Activated naive CD8-positive, alpha-beta T cell treated with anti-CD3 and anti-CD28 coated beads, Interleukin-2, amount 10 ng/mL, durations not matched to agents 7 days and 5 days (primary cell): Measurements from ENCODE around the gene NEUROG1. TPM values are rescaled to one million over a fixed set of nuclear protein-coding genes. Genes with fewer than 3 reads are reported as not detected.
A peak's percentile ranks its signal among the peaks of the same experiment; 100 is the strongest.

ENCODE experiments used
- ATAC-seq: fragments of 150-1000 bp; cut with Tn5 transposase; one replicate; pipeline ENCODE4 v1.10.0; 2021; ENCODE audit warnings: low read depth, moderate library complexity
- POLR2A ChIA-PET: fragments of 350-600 bp; sonication (Branson Sonifier 250); formaldehyde crosslinking; loops from one replicate; lab custom pipeline; 2021; ENCODE audit warnings: antibody characterized with exemption; lab: Charles Lee
- DNase-seq: peaks from one replicate; pipeline ENCODE4 v3.0.0; 2021
- H3K27ac Mint-ChIP-seq: one replicate; pipeline ENCODE4 v1.8.0; 2022; ENCODE audit warnings: mild to moderate bottlenecking, mixed read lengths
- H3K27me3 Mint-ChIP-seq: one replicate; pipeline ENCODE4 v1.8.0; 2022; ENCODE audit warnings: mild to moderate bottlenecking, moderate library complexity, mixed read lengths
- H3K36me3 Mint-ChIP-seq: one replicate; pipeline ENCODE4 v1.8.0; 2021; ENCODE audit warnings: mild to moderate bottlenecking, mixed read lengths
- H3K4me1 Mint-ChIP-seq: one replicate; pipeline ENCODE4 v1.8.0; 2021; ENCODE audit warnings: mixed read lengths
- H3K4me3 Mint-ChIP-seq: one replicate; pipeline ENCODE4 v1.8.0; 2022; ENCODE audit warnings: mild to moderate bottlenecking, moderate library complexity, mixed read lengths
- H3K9me3 Mint-ChIP-seq: one replicate; pipeline ENCODE4 v1.8.0; 2021; ENCODE audit warnings: mixed read lengths
- total RNA-seq, 2 experiments: library from RNA; stranded (reverse); gene quantifications; one replicate each; pipeline ENCODE4 v1.2.3, GENCODE V29; 2021

NEUROG1 gene
- total RNA-seq, 2 experiments from 2014 or later, result not detected

DNA sequence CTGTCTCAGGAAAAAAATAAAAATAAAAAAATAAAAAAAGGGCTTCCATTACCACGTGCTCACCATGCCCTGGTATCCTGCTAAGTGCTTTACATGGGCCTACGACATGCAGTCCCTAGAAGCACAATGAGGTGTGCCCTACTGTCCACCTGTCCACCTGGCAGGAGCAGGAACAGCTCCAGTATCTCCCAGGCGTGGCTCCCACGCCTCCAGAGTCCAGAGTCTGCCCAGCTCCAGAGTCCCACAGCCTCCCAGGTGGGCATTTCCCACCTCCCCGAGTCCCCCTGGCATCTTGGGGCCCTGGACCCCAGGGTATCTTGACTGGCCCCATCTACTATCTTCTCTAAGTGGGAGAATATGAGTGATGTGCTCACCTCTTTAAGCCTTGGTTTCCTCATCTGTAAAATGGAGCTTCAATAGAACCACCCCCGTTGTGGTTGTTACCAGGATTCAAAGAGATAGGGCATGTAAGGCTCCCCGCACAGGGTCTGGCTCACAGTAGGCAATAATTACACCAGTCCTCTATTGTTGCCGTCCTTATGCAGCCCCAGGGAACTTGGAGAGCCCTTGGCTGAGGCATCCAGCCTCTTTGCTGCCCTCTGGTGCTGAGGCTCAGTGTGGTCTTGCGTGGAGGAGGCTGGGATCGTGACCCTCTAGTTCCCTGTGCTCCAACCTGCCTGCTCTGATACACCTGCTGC lies 34.1 kb upstream of the NEUROG1 start:
- Mint-ChIP-seq H3K27me3 (peaks cover 5% of the 10 kb centered on the region), H3K4me3 (no peak overlapping the region), H3K4me1 (peaks cover 6% of the 10 kb centered on the region), H3K9me3 (no peaks in the 10 kb centered on the region), H3K36me3 (no peaks in the 10 kb centered on the region), H3K27ac (no peak overlapping the region)
- DNase-seq, result no peak
- no peak for ATAC-seq
- POLR2A ChIA-PET, result no interaction called here

DNA sequence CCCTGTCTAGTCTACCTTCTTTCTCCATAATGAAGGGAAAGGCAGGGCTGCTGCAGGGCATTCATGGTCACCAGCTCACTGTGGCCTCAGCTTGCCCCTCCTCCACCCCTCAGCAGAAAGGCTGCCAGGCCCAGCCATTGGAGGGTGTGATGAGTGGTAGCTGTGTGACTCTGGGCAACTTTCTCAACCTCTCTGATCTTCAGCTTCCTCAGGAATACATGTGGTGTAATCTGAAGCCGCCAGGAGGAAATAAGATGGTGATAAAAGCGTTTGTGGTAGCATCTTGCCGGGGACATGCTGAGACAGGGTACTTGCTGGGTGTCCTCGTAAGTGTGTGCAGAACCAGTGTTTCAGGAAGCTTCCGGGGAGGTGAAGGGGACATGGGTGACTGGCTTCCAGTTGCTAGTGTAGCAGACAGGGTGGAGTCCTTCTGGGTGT lies 33.2 kb upstream of the NEUROG1 start:
- no peaks in the 10 kb centered on the region for H3K9me3 Mint-ChIP-seq
- no peak for DNase-seq
- H3K36me3 Mint-ChIP-seq, result no peaks in the 10 kb centered on the region
- H3K4me3 Mint-ChIP-seq, result no peak overlapping the region
- peaks cover 6% of the 10 kb centered on the region for H3K4me1 Mint-ChIP-seq
- no peak overlapping the region for H3K27ac Mint-ChIP-seq
- H3K27me3 Mint-ChIP-seq, result peaks cover 8% of the 10 kb centered on the region
- no peak for ATAC-seq
- POLR2A ChIA-PET, result no interaction called here

DNA sequence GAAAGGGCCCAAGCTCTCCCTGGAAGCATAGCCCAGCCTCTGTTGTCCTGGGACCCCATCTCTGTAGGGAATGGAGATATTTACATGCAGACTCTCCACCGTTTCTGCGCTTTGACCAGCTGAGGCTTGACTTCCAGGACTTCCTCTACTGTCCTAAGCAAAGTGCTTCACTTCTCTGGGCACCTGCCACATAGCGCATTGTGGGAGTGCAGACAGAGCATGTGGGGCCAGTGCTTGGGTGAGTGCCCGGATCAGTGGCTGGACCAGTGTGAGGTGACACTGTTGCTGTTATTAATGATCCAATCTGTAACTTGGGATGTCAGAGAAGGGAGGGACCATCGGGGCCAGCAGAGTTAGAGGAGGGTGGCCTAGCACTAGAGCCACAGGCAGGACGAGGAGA lies 32.5 kb upstream of the NEUROG1 start:
- Mint-ChIP-seq H3K27ac (no peak overlapping the region), H3K27me3 (peaks cover 8% of the 10 kb centered on the region)

DNA sequence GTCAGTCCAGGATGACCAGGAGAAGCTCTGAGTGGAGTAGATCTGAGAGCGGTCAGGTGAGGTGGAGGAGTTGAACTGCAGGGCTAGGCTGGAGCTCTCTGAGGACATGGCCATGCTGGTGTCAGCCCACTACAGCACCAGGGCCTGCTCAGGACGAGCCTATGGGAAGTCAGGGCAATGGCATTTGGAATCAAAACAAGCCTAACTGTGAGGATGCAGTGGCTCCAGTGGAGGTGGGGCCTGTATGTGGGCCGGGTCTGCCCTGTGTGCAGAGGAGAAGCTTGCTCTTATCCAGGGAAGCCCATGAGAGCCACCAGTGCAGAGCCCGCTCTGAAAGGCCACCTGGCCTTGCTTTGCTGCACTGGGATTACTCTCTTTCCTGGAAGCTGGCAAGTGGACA lies 31.9 kb upstream of the NEUROG1 start:
- Mint-ChIP-seq H3K36me3 (no peaks in the 10 kb centered on the region), H3K27me3 (peaks cover 8% of the 10 kb centered on the region), H3K4me3 (no peak overlapping the region), H3K4me1 (peaks cover 6% of the 10 kb centered on the region), H3K27ac (no peak overlapping the region), H3K9me3 (no peaks in the 10 kb centered on the region)
- DNase-seq (no peak), ATAC-seq (no peak)
- POLR2A ChIA-PET, result no interaction called here

More for the DNA sequence above, 32.5 kb upstream of the NEUROG1 start:
- Mint-ChIP-seq H3K4me3 (no peak overlapping the region), H3K9me3 (no peaks in the 10 kb centered on the region), H3K4me1 (peaks cover 6% of the 10 kb centered on the region), H3K36me3 (no peaks in the 10 kb centered on the region)
- POLR2A ChIA-PET, result no interaction called here
- ATAC-seq (no peak), DNase-seq (no peak)

DNA sequence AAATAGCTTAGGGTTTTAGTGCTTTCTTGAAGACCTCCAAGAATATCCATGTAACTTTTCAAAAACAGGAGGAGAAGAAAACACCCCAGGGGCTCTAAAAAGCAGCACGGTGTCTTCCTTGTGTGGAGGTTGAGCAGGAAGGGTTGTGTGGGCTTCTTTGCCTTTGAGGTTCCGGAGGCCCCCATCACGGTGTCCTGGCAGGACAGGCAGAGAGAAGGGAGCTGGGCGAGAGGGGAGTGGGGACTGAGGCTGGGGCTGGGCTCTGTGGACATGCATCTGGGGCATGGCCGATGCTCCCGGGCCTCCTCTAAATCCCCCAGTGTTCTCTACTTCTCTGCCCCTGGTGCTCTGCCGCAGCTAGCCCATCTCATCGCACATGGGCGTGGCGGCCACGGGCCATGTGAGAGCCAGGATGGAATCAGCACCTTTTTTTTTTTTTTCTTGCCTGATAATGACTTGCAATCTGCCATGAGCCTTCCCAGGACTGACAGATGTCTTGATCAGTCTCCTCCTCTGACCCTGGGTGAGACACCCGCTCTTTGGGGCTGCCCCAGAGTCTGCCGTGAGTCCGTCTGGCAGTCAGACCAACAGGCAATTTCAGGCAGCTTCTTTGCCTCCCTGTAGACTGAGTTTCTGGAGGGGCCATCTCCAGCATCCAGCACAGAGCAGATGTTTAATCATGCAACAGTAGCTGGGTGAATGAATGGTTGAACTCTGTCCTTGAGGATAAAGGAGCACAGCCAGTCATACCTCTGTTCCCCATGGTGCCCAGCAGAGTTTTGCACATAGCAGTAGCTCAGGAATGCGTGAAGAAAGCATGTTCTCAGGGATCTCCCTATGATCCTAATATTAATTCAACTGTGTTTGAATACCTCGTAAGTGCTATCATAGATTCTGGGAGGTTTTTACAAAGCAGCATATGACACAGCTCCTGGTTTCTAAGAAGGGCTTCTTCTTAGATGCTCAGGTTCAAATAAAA lies 30.9 kb upstream of the NEUROG1 start:
- peaks cover 6% of the 10 kb centered on the region for H3K27me3 Mint-ChIP-seq
- H3K36me3 Mint-ChIP-seq, result no peaks in the 10 kb centered on the region
- no peak overlapping the region for H3K4me3 Mint-ChIP-seq
- H3K9me3 Mint-ChIP-seq, result no peaks in the 10 kb centered on the region
- H3K4me1 Mint-ChIP-seq, result peaks cover 6% of the 10 kb centered on the region
- no peak overlapping the region for H3K27ac Mint-ChIP-seq
- no peak for ATAC-seq
- POLR2A ChIA-PET, result no interaction called here
- DNase-seq, result no peak

DNA sequence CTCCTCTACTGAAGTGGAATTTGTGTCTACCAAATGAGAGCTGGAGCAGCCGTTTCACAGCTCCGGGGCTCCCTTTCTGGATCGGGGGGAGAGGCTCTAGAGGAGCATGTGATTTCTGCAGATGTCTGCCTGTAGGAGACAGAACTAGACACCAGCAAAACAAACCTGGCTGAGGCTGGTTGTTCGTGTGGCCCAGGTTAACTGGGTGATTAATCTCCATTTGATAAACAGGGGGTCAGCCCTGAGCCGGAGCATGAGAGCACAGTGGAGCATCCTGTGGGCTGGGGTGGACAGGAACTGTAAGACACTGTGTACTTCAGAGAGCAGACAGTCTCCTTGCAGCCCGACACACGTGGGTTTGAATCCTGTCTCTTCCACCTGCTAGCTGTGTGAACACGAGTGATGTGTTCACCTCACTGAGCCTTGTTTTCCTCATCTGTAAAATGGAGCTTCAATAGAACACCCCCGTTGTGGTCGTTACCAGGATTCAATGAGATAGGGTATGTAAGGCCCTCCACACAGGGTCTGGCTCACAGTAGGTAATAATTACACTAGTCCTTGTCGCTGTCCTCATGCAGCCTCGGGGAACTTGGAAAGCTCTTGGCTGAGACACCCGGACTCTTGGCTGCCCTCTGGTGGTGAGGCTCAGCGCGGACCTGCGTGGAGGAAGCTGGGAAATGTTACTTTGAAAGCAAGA lies 30.1 kb upstream of the NEUROG1 start:
- H3K4me3 Mint-ChIP-seq, result no peak overlapping the region
- peaks cover 7% of the 10 kb centered on the region for H3K4me1 Mint-ChIP-seq
- POLR2A ChIA-PET, result no interaction called here
- DNase-seq, result peak; percentile 75
- H3K9me3 Mint-ChIP-seq, result no peaks in the 10 kb centered on the region
- H3K36me3 Mint-ChIP-seq, result no peaks in the 10 kb centered on the region
- H3K27me3 Mint-ChIP-seq, result peaks cover 6% of the 10 kb centered on the region
- ATAC-seq, result peak; percentile 68
- no peak overlapping the region for H3K27ac Mint-ChIP-seq

DNA sequence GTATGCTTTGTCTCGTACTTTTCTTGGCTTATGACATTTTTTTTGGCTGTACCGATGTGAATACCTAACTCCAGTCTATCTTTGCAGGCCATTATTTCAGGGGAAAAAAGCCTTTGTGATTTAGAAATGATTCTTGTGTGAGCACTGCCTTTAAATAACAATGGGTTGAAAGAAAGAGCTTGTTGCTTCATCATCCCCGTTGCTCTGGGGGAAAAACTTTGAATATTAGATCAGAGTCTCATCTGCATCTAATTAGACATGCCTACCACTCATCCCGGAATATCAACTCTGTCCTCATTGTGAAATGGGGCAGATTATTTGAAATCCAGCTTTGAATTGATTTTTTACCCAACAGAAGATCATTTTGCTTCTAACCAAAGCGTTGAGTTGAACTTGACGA lies 29.5 kb upstream of the NEUROG1 start:
- Mint-ChIP-seq H3K4me1 (peaks cover 10% of the 10 kb centered on the region), H3K36me3 (no peaks in the 10 kb centered on the region), H3K27ac (no peak overlapping the region), H3K4me3 (no peak overlapping the region), H3K27me3 (peaks cover 9% of the 10 kb centered on the region), H3K9me3 (no peaks in the 10 kb centered on the region)
- ATAC-seq, result no peak
- POLR2A ChIA-PET, result no interaction called here
- no peak for DNase-seq

DNA sequence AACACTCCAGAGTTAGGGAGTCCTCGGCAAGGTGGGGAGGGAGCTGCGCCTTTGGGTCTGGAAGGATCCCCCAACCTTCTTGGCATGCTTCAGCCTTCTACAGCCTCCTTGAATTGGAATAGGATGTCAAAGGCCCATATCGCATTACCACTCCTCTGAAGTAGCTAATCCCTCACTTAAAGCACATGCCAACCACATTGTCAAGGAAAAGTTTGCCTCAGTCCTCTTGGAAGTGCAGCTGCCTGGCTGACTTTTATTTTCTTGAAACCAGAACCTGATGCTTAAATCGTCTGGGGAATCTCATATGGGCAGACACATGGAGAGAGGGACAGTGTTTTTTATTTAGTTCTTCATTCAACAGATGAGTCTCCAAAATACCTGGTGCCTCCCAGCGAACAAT lies 28.6 kb upstream of the NEUROG1 start:
- H3K4me1 Mint-ChIP-seq, result peaks cover 10% of the 10 kb centered on the region
- no peak for DNase-seq
- no peak overlapping the region for H3K27ac Mint-ChIP-seq
- no peaks in the 10 kb centered on the region for H3K36me3 Mint-ChIP-seq
- peaks cover 12% of the 10 kb centered on the region for H3K27me3 Mint-ChIP-seq
- POLR2A ChIA-PET, result no interaction called here
- no peak for ATAC-seq
- no peak overlapping the region for H3K4me3 Mint-ChIP-seq
- H3K9me3 Mint-ChIP-seq, result no peaks in the 10 kb centered on the region

DNA sequence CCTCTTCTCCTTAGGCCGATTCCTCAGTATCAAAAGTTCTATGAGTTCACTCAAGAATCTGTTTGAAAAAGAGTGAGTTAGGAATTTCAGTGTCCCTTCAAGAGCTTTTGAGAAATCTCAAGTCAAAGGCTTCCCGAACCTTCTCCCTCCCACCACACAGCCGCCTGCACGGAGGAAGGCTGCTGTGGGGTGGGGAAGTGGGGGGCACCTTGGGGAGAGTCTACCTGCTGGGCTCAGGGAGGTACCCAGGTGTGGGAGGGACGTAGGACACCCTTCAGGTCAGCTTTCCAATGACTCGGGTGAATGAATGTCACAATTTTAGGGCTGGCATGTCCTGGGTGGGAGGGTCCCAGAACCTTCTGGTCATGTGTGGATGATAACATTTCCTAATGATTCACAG lies 25.5 kb upstream of the NEUROG1 start:
- no peaks in the 10 kb centered on the region for H3K36me3 Mint-ChIP-seq
- POLR2A ChIA-PET, result interaction anchor here (0.5 kb wide), 1 partner anchor 612 kb away, joined by 3 read pairs; no protein-coding TSS in a partner anchor
- H3K9me3 Mint-ChIP-seq, result no peaks in the 10 kb centered on the region
- H3K4me3 Mint-ChIP-seq, result no peak overlapping the region
- DNase-seq (no peak), ATAC-seq (no peak)
- H3K27ac Mint-ChIP-seq, result no peak overlapping the region
- peaks cover 18% of the 10 kb centered on the region for H3K27me3 Mint-ChIP-seq
- peaks cover 6% of the 10 kb centered on the region for H3K4me1 Mint-ChIP-seq

DNA sequence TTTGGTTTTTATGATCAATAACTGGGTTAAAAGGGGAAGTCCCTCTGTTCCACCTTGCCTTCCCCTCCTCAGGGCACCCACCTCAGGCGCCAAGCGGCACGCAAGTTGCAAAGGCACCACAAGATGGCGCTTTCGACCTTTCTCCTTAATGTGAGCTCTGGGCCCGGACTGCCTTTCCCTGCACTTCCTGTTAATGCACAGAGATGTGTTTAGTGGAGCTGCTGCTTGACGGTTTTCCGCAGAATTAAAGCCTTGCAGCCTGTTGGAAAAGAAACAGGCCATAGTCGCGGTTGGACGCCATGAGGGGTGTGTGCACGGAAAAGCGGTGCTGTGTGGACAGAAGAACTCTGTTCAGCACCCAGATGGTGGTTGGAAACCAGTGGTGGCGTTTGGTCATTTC lies 25.1 kb upstream of the NEUROG1 start:
- POLR2A ChIA-PET, result interaction anchor here (0.5 kb wide), 1 partner anchor 613 kb away, joined by 3 read pairs; no protein-coding TSS in a partner anchor
- DNase-seq (peak; percentile 72), ATAC-seq (peak; percentile 84)
- H3K9me3 Mint-ChIP-seq, result no peaks in the 10 kb centered on the region
- H3K4me3 Mint-ChIP-seq, result no peak overlapping the region
- H3K36me3 Mint-ChIP-seq, result no peaks in the 10 kb centered on the region
- H3K4me1 Mint-ChIP-seq, result peaks cover 4% of the 10 kb centered on the region
- H3K27ac Mint-ChIP-seq, result no peak overlapping the region
- peaks cover 20% of the 10 kb centered on the region for H3K27me3 Mint-ChIP-seq

DNA sequence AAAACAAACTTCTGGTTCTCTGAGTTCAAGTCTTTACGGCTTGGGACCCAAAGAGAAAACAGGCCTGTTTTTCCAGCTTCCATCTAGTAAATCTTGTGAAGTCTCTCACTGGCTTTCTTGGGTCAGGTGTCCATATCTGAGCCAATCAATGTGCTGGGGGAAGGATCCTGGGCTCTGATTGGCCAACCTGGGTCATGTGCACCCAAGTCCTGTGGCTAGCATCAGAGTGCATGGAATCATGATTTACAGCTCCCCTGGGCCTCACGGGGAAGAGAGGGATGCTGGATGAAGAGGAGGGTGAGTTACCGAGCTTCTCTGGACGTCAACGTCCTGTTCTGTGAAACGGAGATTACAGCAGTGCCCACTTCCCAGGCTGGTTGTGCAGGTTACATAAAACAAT lies 23.6 kb upstream of the NEUROG1 start:
- peaks cover 23% of the 10 kb centered on the region for H3K27me3 Mint-ChIP-seq
- no peaks in the 10 kb centered on the region for H3K9me3 Mint-ChIP-seq
- H3K36me3 Mint-ChIP-seq, result no peaks in the 10 kb centered on the region
- no peak for ATAC-seq
- DNase-seq, result no peak
- no peak overlapping the region for H3K4me3 Mint-ChIP-seq
- H3K4me1 Mint-ChIP-seq, result peaks cover 4% of the 10 kb centered on the region
- POLR2A ChIA-PET, result no interaction called here
- H3K27ac Mint-ChIP-seq, result no peak overlapping the region

DNA sequence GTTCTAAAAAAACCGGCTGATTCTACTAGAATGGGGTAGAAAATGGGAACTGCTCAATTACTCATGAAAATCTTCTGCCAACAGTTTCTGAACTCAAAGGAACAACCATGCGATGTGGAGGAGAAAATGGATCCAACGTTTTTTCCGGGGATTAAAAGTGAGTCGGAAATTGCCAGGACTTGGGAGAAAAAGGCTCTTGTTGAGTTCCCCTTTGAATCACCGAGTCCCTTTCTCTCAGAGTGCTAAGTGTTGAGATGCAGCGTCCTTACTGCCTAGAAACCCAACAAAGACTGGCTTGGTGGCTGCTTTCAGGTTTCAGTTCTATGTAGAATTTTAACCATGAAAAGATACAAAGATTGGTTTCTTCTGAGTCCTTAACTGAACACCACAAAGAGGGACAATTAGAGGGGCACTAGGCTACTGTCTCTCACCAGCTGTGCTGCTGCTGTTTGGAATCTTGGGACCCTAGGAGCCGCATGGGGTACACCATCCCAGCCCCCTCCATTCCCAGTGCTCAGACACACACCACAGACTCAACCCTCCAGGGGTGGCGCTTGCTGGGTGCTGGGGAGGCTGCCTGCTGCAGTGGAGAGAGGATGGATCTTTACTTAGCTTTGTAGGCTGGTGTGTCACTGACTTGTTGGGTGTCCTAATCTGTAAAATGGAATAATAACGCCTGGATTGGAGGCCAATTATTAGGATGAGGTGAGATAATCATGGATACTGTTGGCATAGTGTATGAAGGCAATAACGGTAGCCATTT lies 21.5 kb upstream of the NEUROG1 start:
- ATAC-seq (no peak), DNase-seq (no peak)
- Mint-ChIP-seq H3K4me3 (no peak overlapping the region), H3K4me1 (peaks cover 4% of the 10 kb centered on the region), H3K36me3 (no peaks in the 10 kb centered on the region), H3K27me3 (peaks cover 25% of the 10 kb centered on the region), H3K27ac (no peak overlapping the region), H3K9me3 (no peaks in the 10 kb centered on the region)
- POLR2A ChIA-PET, result no interaction called here

DNA sequence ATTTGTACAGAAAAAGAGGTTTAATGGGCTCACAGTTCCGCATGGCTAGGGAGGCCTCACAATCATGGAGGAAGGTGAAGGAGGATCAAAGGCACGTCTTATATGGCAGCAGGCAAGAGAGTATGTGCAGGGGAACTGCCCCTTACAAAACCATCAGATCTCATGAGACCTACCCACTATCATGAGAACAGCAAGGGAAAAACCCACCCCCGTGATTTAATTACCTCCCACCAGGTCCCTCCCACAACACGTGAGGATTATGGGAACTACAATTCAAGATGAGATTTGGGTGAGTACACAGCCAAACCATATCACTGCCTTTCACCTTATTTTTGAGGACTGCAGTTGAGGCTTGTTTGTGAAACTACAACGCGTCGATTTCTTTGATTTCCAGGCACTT lies 20.9 kb upstream of the NEUROG1 start:
- DNase-seq, result no peak
- peaks cover 4% of the 10 kb centered on the region for H3K4me1 Mint-ChIP-seq

More for the DNA sequence above, 20.9 kb upstream of the NEUROG1 start:
- Mint-ChIP-seq H3K36me3 (no peaks in the 10 kb centered on the region), H3K27me3 (peaks cover 29% of the 10 kb centered on the region), H3K4me3 (no peak overlapping the region), H3K9me3 (no peaks in the 10 kb centered on the region), H3K27ac (no peak overlapping the region)
- no peak for ATAC-seq
- POLR2A ChIA-PET, result no interaction called here
